Activated naive CD4-positive, alpha-beta T cell treated with anti-CD3 and anti-CD28 coated beads, Interleukin-2, amount 50 U/mL, for 72 hours (primary cell): ENCODE results near the gene RNF149. TPM values are rescaled to one million over a fixed set of nuclear protein-coding genes. Genes with fewer than 3 reads are reported as not detected.
"Not testable (repeated sequence)": the region's sequence is repeated elsewhere in the genome, so short reads cannot be mapped to it uniquely, and the experiment has no call there.

ENCODE experiments used
- ATAC-seq, 2 donors: fragments of 150-1000 bp; cut with Tn5 transposase; 2 replicates each; pipeline ENCODE4 v1.10.0; 2021; ENCODE audit warnings: mild to moderate bottlenecking in 2 of 2, moderate library complexity in 2 of 2
- DNase-seq, 2 donors: peaks; one replicate each; pipeline ENCODE4 v3.0.0; 2021 to 2022; ENCODE audit warnings: low spot score in 2 of 2
- H3K27ac Mint-ChIP-seq, 2 donors: one replicate each; pipeline ENCODE4 v1.8.0; 2022; ENCODE audit warnings: mild to moderate bottlenecking in 2 of 2, mixed read lengths in 2 of 2
- H3K36me3 Mint-ChIP-seq, 2 donors: one replicate each; pipeline ENCODE4 v1.8.0; 2022; ENCODE audit warnings: mixed read lengths in 2 of 2
- H3K9me3 Mint-ChIP-seq, 2 donors: one replicate each; pipeline ENCODE4 v1.8.0; 2022; ENCODE audit warnings: mixed read lengths in 2 of 2
- total RNA-seq, 2 donors: library from RNA; stranded (reverse); gene quantifications; one replicate each; pipeline ENCODE4 v1.2.3, GENCODE V29; 2022

The RNF149 gene
- total RNA-seq, 2 donors from 2014 or later = 46.8 to 54.1 TPM

- Mint-ChIP-seq H3K36me3 (peaks cover 11 to 33% of the 10 kb centered on the region in 2 donors), H3K27ac (peak overlapping the region; percentile 97 to 98), H3K9me3 (no peaks in the 10 kb centered on the region)
- DNase-seq (peak in 1 of 2 donors; percentile 12), ATAC-seq (no peak)
Observed at GRCh38 chr2:101253703-101254450, 54.6 kb downstream of the RNF149 start.

- Mint-ChIP-seq H3K9me3 (no peaks in the 10 kb centered on the region), H3K36me3 (peaks cover 11 to 27% of the 10 kb centered on the region in 2 donors), H3K27ac (peak overlapping the region; percentile 97 to 98)
- peak; percentile 70 to 77 for ATAC-seq
- peak; percentile 67 to 84 for DNase-seq
Observed at GRCh38 chr2:101253013-101253702, 55.3 kb downstream of the RNF149 start.

- no peaks in the 10 kb centered on the region for H3K9me3 Mint-ChIP-seq
Observed at GRCh38 chr2:101252408-101253012, 56.0 kb downstream of the RNF149 start, which contains the start of gene CNOT11. TSS of gene CNOT11 (plus strand) at chr2:101252886. CDS start at chr2:101252965, 79 bp downstream.

GRCh38 chr2:101251844-101252407, 56.6 kb downstream of the RNF149 start:
- peaks cover 11 to 20% of the 10 kb centered on the region in 2 donors for H3K36me3 Mint-ChIP-seq
- ATAC-seq (peak; percentile 58 to 60), DNase-seq (peak in 1 of 2 donors; percentile 17)
- peak overlapping the region; percentile 72 to 97 for H3K27ac Mint-ChIP-seq
- no peaks in the 10 kb centered on the region for H3K9me3 Mint-ChIP-seq

More at GRCh38 chr2:101252408-101253012, 56.0 kb downstream of the RNF149 start, which contains the start of gene CNOT11:
- Mint-ChIP-seq H3K27ac (peak within 1 kb of the TSS; percentile 97 to 98), H3K36me3 (peaks cover 11 to 22% of the 10 kb centered on the region in 2 donors)
- ATAC-seq = peak; percentile 91 to 92
- DNase-seq = peak; percentile 97 to 98

GRCh38 chr2:101251246-101251781, 57.2 kb downstream of the RNF149 start:
- peak overlapping the region in 1 of 2 donors; percentile 22 for H3K27ac Mint-ChIP-seq
- peaks cover 11 to 17% of the 10 kb centered on the region in 2 donors for H3K36me3 Mint-ChIP-seq
- not testable (repeated sequence) for H3K9me3 Mint-ChIP-seq, DNase-seq, ATAC-seq

GRCh38 chr2:101249826-101250225, 58.7 kb downstream of the RNF149 start:
- Mint-ChIP-seq H3K9me3 (no peaks in the 10 kb centered on the region), H3K36me3 (peaks cover 11 to 13% of the 10 kb centered on the region in 2 donors), H3K27ac (no peak overlapping the region)
- ATAC-seq (no peak), DNase-seq (no peak)

- not testable (repeated sequence) for H3K27ac Mint-ChIP-seq, DNase-seq, H3K9me3 Mint-ChIP-seq, ATAC-seq, H3K36me3 Mint-ChIP-seq
Observed at GRCh38 chr2:101248756-101249155, 59.7 kb downstream of the RNF149 start.

- not testable (repeated sequence) for H3K27ac Mint-ChIP-seq, ATAC-seq, H3K36me3 Mint-ChIP-seq, H3K9me3 Mint-ChIP-seq, DNase-seq
Observed at GRCh38 chr2:101245468-101245867, 63.0 kb downstream of the RNF149 start.

GRCh38 chr2:101244899-101245298, 63.6 kb downstream of the RNF149 start:
- not testable (repeated sequence) for H3K9me3 Mint-ChIP-seq

GRCh38 chr2:101244373-101244772, 64.1 kb downstream of the RNF149 start:
- not testable (repeated sequence) for ATAC-seq, DNase-seq, H3K36me3 Mint-ChIP-seq, H3K27ac Mint-ChIP-seq, H3K9me3 Mint-ChIP-seq

More at GRCh38 chr2:101244899-101245298, 63.6 kb downstream of the RNF149 start:
- not testable (repeated sequence) for H3K27ac Mint-ChIP-seq, ATAC-seq, DNase-seq, H3K36me3 Mint-ChIP-seq

GRCh38 chr2:101241158-101241557, 67.3 kb downstream of the RNF149 start:
- Mint-ChIP-seq H3K36me3 (no peaks in the 10 kb centered on the region), H3K9me3 (no peaks in the 10 kb centered on the region), H3K27ac (no peak overlapping the region)
- no peak for ATAC-seq
- no peak for DNase-seq

- DNase-seq, H3K36me3 Mint-ChIP-seq, ATAC-seq, H3K9me3 Mint-ChIP-seq: not testable (repeated sequence)
- H3K27ac Mint-ChIP-seq = peak overlapping the region in 1 of 2 donors; percentile 5
Observed at GRCh38 chr2:101240694-101241093, 67.8 kb downstream of the RNF149 start.

- H3K36me3 Mint-ChIP-seq, ATAC-seq, DNase-seq, H3K9me3 Mint-ChIP-seq: not testable (repeated sequence)
- peak overlapping the region in 1 of 2 donors; percentile 41 for H3K27ac Mint-ChIP-seq
Observed at GRCh38 chr2:101239760-101240118, 68.8 kb downstream of the RNF149 start.

- peaks cover 0 to 5% of the 10 kb centered on the region in 2 donors for H3K9me3 Mint-ChIP-seq
- DNase-seq (no peak), ATAC-seq (no peak)
- H3K27ac Mint-ChIP-seq = peak overlapping the region in 1 of 2 donors; percentile 41
- H3K36me3 Mint-ChIP-seq = no peaks in the 10 kb centered on the region
Observed at GRCh38 chr2:101238930-101239759, 69.4 kb downstream of the RNF149 start.

GRCh38 chr2:101237944-101238343, 70.6 kb downstream of the RNF149 start:
- H3K27ac Mint-ChIP-seq, DNase-seq, H3K36me3 Mint-ChIP-seq, ATAC-seq, H3K9me3 Mint-ChIP-seq: not testable (repeated sequence)
